Pancreas (tissue), 10 donors: Measurements from ENCODE around the gene FMN2. TPM values are rescaled to one million over a fixed set of nuclear protein-coding genes. Genes with fewer than 3 reads are reported as not detected.
A peak's percentile ranks its signal among the peaks of the same experiment; 100 is the strongest.

Experiments used
- ATAC-seq, 4 donors: fragments of 200-7000 bp; cut with Tn5 transposase; one replicate each; pipeline versions ENCODE4 v1.8.0 to v1.9.1; 2020; ENCODE audit warnings: mild to moderate bottlenecking in 4 of 4, moderate library complexity in 4 of 4
- DNase-seq, 6 donors: peaks; one replicate each; pipeline ENCODE4 v3.0.0-alpha.2; 2020
- FAIRE-seq: peaks from 2 replicates; lab custom pipeline; 2012; peaks lifted over from hg19 to GRCh38; lab: Jason Lieb, UNC
- H3K27ac ChIP-seq, 4 donors: fragments of 200-600 bp; sonication (generic); 1 replicate in 3 of 4; 2 replicates in 1 of 4; pipeline versions ENCODE4 v1.5.0 to v1.8.0; 2020
- H3K27me3 ChIP-seq, 4 donors: fragments of 200-600 bp; one replicate each; pipeline ENCODE4 v1.8.0; 2021
- H3K36me3 ChIP-seq, 3 donors: fragments of 200-600 bp; sonication (generic) in 1 of 3; one replicate each; pipeline versions ENCODE4 v1.5.0 to v1.8.0; 2020 to 2021
- H3K4me1 ChIP-seq, 3 donors: fragments of 200-600 bp; one replicate each; pipeline ENCODE4 v1.8.0; 2021
- H3K4me3 ChIP-seq, 4 donors: fragments of 200-600 bp; sonication (generic) in 2 of 4; one replicate each; pipeline versions ENCODE4 v1.5.0 to v1.8.0; 2020 to 2021
- H3K9me3 ChIP-seq, 4 donors: fragments of 200-600 bp; one replicate each; pipeline ENCODE4 v1.8.0; 2021
- CTCF ChIP-seq, 4 donors: fragments of 200-600 bp; sonication (generic) in 3 of 4; IDR thresholded peaks; one replicate each; pipeline versions ENCODE4 v1.5.0 to v1.8.0; 2021; ENCODE audit warnings: antibody characterized with exemption in 4 of 4
- whole genome bisulfite sequencing, 2 donors: extraction: QIAGEN DNeasy Blood & Tissue Kit; methylation state at CpG; one replicate each; pipeline ENCODE4 v1.1.7; 2013; 5-methylcytosine and 5-hydroxymethylcytosine counted together
- intact Hi-C, 3 donors: fragments of 100-400 bp; cut with DNase I; formaldehyde crosslinking; loops; one replicate each; pipeline versions ENCODE4 v1.11.1 to v1.14.2; 2022
- polyA plus RNA-seq, 2 donors: library from polyadenylated mRNA; stranded (reverse); fragments of 200-250 nt; gene quantifications; one replicate each; pipeline ENCODE4 v1.2.3, GENCODE V29; 2013
- total RNA-seq, 6 donors: library from RNA; stranded (reverse); fragmentation: NEBNext Ultra II Directional in 4 of 6; extraction: Animal tissue kit (Norgen Biotek cat#: 25700) in 4 of 6; gene quantifications; one replicate each; pipeline versions ENCODE4 v1.2.1 to v1.2.4, GENCODE V29; 2021 to 2023
- donor health status: healthy with polysubstance abuse.
- donor health status: DM: no; HTN: no; CAD: no; lungs with moderate emphysema.
- donor health status: DM: no; HTN: no; CAD: no.
- donor health status: control.
- donor health status: control.
- donor health status: Bipolar disorder and iron deficiency.
- donor health status: DM: yes; HTN: yes; CAD: no.
- donor health status: DM: no; HTN: no; CAD: no.
- donor health status: DM: no; HTN: no; CAD: no.
- donor health status: DM: yes; HTN: yes; CAD: no.

The FMN2 gene
- total and polyA plus RNA-seq, 8 donors, result 0.56 to 8.2 (median 2.0) TPM

GRCh38 chr1:240337781-240338180 is 246.1 kb downstream of the FMN2 start:
- intact Hi-C loops, result no loop called here
- no peaks in the 10 kb centered on the region for H3K4me1 ChIP-seq
- H3K9me3 ChIP-seq, result no peaks in the 10 kb centered on the region
- FAIRE-seq (peak; percentile 70), DNase-seq (no peak), ATAC-seq (peak in 1 of 4 donors; percentile 22)
- no peak for TF ChIP-seq CTCF (IDR thresholded peaks at IDR 0.05)
- H3K4me3 ChIP-seq, result no peak overlapping the region
- 39 to 56% methylated on average over 5 of the region's 5 CpGs for WGBS, 2 donors
- H3K36me3 ChIP-seq, result no peaks in the 10 kb centered on the region
- no peaks in the 10 kb centered on the region for H3K27me3 ChIP-seq
- no peak overlapping the region for H3K27ac ChIP-seq

- H3K27ac ChIP-seq, result no peak overlapping the region
- no peak for FAIRE-seq
- no peak for TF ChIP-seq CTCF (IDR thresholded peaks at IDR 0.05)
- no peak for ATAC-seq
- 80 to 86% methylated on average over 9 of the region's 9 CpGs for WGBS, 2 donors
- H3K27me3 ChIP-seq, result no peaks in the 10 kb centered on the region
- no peaks in the 10 kb centered on the region for H3K4me1 ChIP-seq
- intact Hi-C loops, result no loop called here
- H3K4me3 ChIP-seq, result no peak overlapping the region
- no peak for DNase-seq
- no peaks in the 10 kb centered on the region for H3K9me3 ChIP-seq
- H3K36me3 ChIP-seq, result no peaks in the 10 kb centered on the region
Measured at GRCh38 chr1:240338837-240339236, 247.2 kb downstream of the FMN2 start.

GRCh38 chr1:240341365-240342250 is 249.9 kb downstream of the FMN2 start:
- H3K4me1 ChIP-seq, result no peaks in the 10 kb centered on the region
- H3K27ac ChIP-seq, result no peak overlapping the region
- intact Hi-C loops, result no loop called here
- H3K4me3 ChIP-seq, result no peak overlapping the region
- no peaks in the 10 kb centered on the region for H3K9me3 ChIP-seq
- H3K36me3 ChIP-seq, result no peaks in the 10 kb centered on the region
- 51 to 60% methylated on average over 6 of the region's 6 CpGs for WGBS, 2 donors
- ATAC-seq, result no peak
- no peaks in the 10 kb centered on the region for H3K27me3 ChIP-seq
- FAIRE-seq, result peak; percentile 64
- no peak for DNase-seq
- TF ChIP-seq CTCF (IDR thresholded peaks at IDR 0.05), result no peak

- Histone ChIP-seq H3K36me3 (no peaks in the 10 kb centered on the region), H3K27me3 (no peaks in the 10 kb centered on the region), H3K27ac (no peak overlapping the region), H3K4me3 (no peak overlapping the region), H3K9me3 (no peaks in the 10 kb centered on the region), H3K4me1 (no peaks in the 10 kb centered on the region)
- ATAC-seq, result no peak
- TF ChIP-seq CTCF (IDR thresholded peaks at IDR 0.05), result no peak
- intact Hi-C loops, result no loop called here
- peak; percentile 20 for FAIRE-seq
- no peak for DNase-seq
- WGBS, 2 donors, result 50 to 62% methylated on average over 3 of the region's 3 CpGs
Measured at GRCh38 chr1:240342251-240342625, 250.6 kb downstream of the FMN2 start.

GRCh38 chr1:240343045-240343444 is 251.4 kb downstream of the FMN2 start:
- intact Hi-C loops, result no loop called here
- Histone ChIP-seq H3K9me3 (no peaks in the 10 kb centered on the region), H3K27me3 (no peaks in the 10 kb centered on the region), H3K36me3 (no peaks in the 10 kb centered on the region), H3K27ac (no peak overlapping the region), H3K4me3 (no peak overlapping the region), H3K4me1 (no peaks in the 10 kb centered on the region)
- no peak for ATAC-seq
- 48 to 55% methylated on average over 2 of the region's 2 CpGs for WGBS, 2 donors
- no peak for TF ChIP-seq CTCF (IDR thresholded peaks at IDR 0.05)
- no peak for DNase-seq
- FAIRE-seq, result no peak
